Naive B cell (primary cell): Measurements from ENCODE around the gene TMEM120B. TPM values are rescaled to one million over a fixed set of nuclear protein-coding genes. Genes with fewer than 3 reads are reported as not detected.

ENCODE experiments used
- ATAC-seq, 2 donors: fragments of 150-1000 bp; cut with Tn5 transposase; 2 replicates each; pipeline ENCODE4 v1.10.0; 2021; ENCODE audit warnings: low read depth in 2 of 2, mild to moderate bottlenecking in 2 of 2, moderate library complexity in 2 of 2
- DNase-seq: peaks from one replicate; pipeline ENCODE4 v3.0.0; 2022
- H3K27ac Mint-ChIP-seq, 6 donors: one replicate each; pipeline ENCODE4 v1.8.0; 2020 to 2022; ENCODE audit warnings: mild to moderate bottlenecking in 6 of 6, mixed read lengths in 6 of 6, moderate library complexity in 5 of 6, inconsistent platforms in 2 of 6
- H3K27me3 Mint-ChIP-seq, 3 donors: one replicate each; pipeline ENCODE4 v1.8.0; 2021 to 2022; ENCODE audit warnings: mixed read lengths in 3 of 3, mild to moderate bottlenecking in 1 of 3
- H3K36me3 Mint-ChIP-seq, 2 donors: one replicate each; pipeline ENCODE4 v1.8.0; 2020 to 2022; ENCODE audit warnings: mixed read lengths in 2 of 2, inconsistent platforms in 1 of 2, mild to moderate bottlenecking in 1 of 2
- H3K4me1 Mint-ChIP-seq, 3 donors: one replicate each; pipeline ENCODE4 v1.8.0; 2020 to 2022; ENCODE audit warnings: mixed read lengths in 3 of 3, inconsistent platforms in 1 of 3, mild to moderate bottlenecking in 1 of 3, moderate library complexity in 1 of 3
- H3K4me3 Mint-ChIP-seq, 8 donors: one replicate each; pipeline ENCODE4 v1.8.0; 2020 to 2022; ENCODE audit warnings: mild to moderate bottlenecking in 8 of 8, mixed read lengths in 8 of 8, moderate library complexity in 8 of 8, inconsistent platforms in 2 of 8
- H3K9me3 Mint-ChIP-seq, 7 donors: one replicate each; pipeline ENCODE4 v1.8.0; 2020 to 2022; ENCODE audit warnings: mixed read lengths in 7 of 7, mild to moderate bottlenecking in 5 of 7, inconsistent platforms in 2 of 7, moderate library complexity in 1 of 7
- polyA plus RNA-seq, 6 donors: library from polyadenylated mRNA; unstranded; fragments of 300-500 nt; fragmentation: Illumina TruSeq; gene quantifications; one replicate each; pipeline ENCODE4 v1.2.3, GENCODE V29; 2021; ENCODE audit warnings: low read depth in 6 of 6

Gene TMEM120B
- polyA plus RNA-seq, 6 donors from 2014 or later = 0.76 to 2.8 (median 1.4) TPM

DNA sequence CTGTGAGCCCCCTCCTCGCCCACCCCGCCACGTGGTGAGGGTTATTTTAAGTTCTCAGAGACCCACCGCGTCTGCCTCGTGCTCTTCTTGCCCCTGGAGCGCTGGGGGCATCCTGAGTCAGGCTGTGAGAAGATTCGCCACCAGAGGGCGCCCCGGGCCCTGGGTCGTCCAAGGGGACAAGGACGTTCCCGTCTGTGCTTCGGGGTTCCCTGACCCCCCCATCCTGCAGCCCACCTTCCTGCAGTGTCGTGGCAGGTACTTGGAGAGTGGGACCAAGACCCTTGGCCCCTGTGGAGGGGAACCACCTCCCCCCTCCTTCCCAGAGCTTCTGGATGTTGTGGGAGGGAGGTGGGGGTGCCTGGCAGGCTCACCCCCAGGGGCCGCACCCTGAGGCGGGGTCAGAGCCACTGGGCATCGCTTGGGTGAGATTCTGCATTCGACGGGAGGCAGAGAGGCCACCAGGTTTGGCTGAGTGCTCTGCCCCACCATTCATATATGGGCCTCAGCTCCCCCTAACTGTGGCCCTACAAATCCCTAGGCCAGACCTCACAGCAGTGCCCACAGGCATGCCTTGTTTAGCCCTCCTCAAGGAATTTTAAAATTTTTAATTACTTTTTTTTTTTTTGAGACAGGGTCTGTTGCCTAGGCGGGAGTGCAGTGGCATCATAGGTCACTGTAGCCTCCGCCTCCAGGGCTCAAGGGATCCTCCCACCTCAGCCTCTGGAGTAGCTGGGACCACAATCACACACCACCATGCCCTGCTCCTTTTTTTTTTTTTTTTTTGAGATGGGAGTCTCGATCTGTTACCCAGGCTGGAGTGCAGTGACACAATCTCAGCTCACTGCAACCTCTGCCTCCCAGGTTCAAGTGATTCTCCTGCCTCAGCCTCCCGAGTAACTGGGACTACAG, 63.9 kb downstream of the TMEM120B start:
- peak overlapping the region in 3 of 8 donors; percentile 15 to 34 (median 16) for H3K4me3 Mint-ChIP-seq
- no peaks in the 10 kb centered on the region for H3K9me3 Mint-ChIP-seq
- H3K27me3 Mint-ChIP-seq = no peaks in the 10 kb centered on the region
- no peaks in the 10 kb centered on the region for H3K36me3 Mint-ChIP-seq
- H3K27ac Mint-ChIP-seq = peak overlapping the region in 3 of 6 donors; percentile 7 to 78 (median 78)
- peaks cover 8 to 30% (median 27%) of the 10 kb centered on the region in 3 donors for H3K4me1 Mint-ChIP-seq
- DNase-seq (peak; percentile 83), ATAC-seq (peak; percentile 75 to 80)

DNA sequence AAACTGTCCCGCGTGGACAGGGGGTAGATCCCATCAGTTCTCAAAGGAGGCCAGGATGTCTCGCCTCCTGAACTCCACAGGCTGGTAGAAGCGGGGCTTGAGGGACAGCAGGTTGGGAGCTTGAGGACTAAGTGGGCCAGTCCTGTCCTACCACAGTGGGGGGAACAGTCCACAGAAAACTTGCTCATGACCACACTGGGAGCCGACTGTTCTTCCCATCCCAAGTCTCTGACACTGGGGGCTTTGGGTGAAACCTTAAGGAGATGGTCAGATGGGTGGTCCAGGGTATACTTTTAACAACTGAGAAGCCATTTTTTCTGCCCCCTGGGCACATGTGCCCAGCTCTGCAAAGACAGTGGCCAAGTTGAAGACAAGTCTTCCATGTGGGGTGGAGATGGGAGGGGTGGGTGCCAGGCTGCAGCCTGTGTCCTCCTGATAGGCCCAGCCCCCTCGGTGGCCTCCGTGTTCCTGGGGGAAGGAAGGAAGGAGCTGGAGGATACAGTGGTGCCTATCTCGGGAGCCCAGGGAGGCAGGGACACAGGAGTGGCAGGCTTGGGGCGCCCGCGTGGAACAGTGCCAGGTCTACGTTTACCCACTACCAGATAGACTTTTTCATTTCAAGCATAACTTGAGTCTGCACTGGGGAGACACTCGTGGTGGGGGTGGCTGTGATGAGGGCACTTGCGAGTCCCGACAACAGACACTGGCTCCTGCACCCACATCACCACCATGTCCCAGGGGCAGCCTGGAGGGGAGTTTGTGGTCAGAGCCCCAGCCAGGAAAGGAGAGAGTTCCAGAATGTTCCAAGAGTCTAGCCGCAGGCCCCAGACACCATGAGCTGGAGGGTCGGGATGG, 66.2 kb downstream of the TMEM120B start:
- Mint-ChIP-seq H3K27ac (peak overlapping the region in 4 of 6 donors; percentile 49 to 82 (median 70)), H3K4me1 (peaks cover 24 to 47% (median 44%) of the 10 kb centered on the region in 3 donors)
- DNase-seq = no peak

DNA sequence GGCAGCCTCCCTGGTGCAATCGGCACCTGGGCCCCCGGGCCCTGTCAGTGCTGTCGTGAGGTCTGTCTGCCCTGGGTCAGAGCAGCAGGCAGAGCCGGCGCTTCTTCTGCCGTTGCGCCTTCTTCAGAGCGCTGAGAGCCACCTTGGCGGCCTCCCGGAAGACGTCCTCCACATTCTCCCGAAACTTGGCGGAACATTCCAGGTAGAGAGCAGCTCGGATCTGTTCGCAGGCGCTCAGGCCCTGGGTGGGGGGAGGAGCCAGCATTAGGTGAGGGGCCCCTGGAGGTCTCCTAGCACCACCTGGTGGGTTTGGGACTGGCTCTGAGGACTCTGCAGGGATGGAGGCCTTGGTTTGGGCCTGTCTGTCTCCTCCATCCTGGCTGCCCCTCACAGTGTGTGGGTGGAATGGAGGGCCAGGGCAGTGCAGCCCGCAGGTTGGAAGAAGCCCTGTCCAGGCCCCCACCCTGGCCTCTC, 66.9 kb downstream of the TMEM120B start:
- Mint-ChIP-seq H3K4me1 (peaks cover 27 to 51% (median 47%) of the 10 kb centered on the region in 3 donors), H3K36me3 (peaks cover 0 to 7% of the 10 kb centered on the region in 2 donors), H3K9me3 (no peaks in the 10 kb centered on the region), H3K4me3 (no peak overlapping the region), H3K27ac (peak overlapping the region in 1 of 6 donors; percentile 51), H3K27me3 (no peaks in the 10 kb centered on the region)
- DNase-seq = no peak
- no peak for ATAC-seq

More for the DNA sequence above, 66.2 kb downstream of the TMEM120B start:
- no peak for ATAC-seq
- Mint-ChIP-seq H3K4me3 (peak overlapping the region in 2 of 8 donors; percentile 65 to 74), H3K9me3 (no peaks in the 10 kb centered on the region), H3K36me3 (peaks cover 0 to 3% of the 10 kb centered on the region in 2 donors), H3K27me3 (no peaks in the 10 kb centered on the region)

DNA sequence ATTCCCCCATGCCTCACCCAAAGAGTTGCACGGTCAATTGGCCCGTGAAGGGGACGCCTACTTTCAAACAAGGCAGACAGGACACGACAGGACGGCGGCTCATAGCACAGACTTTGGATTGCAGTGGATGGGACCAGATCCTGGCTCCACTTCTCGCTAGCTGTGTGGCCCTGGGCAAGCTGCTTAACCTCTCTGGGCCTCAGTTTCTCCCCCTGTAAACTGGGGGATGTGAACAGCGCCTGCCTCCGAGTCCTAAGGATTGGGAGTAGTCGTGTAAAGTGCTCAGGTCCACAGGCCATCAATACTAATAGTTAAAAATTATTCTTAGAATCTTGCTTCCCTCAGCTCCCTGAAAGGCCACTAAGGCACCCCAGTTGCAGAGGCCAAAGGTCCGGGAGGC, 67.9 kb downstream of the TMEM120B start:
- Mint-ChIP-seq H3K27me3 (no peaks in the 10 kb centered on the region), H3K27ac (peak overlapping the region in 5 of 6 donors; percentile 47 to 99 (median 57)), H3K4me3 (peak overlapping the region in 1 of 8 donors; percentile 69), H3K36me3 (peaks cover 0 to 7% of the 10 kb centered on the region in 2 donors), H3K9me3 (no peaks in the 10 kb centered on the region), H3K4me1 (peaks cover 33 to 60% (median 50%) of the 10 kb centered on the region in 3 donors)
- DNase-seq (no peak), ATAC-seq (no peak)

DNA sequence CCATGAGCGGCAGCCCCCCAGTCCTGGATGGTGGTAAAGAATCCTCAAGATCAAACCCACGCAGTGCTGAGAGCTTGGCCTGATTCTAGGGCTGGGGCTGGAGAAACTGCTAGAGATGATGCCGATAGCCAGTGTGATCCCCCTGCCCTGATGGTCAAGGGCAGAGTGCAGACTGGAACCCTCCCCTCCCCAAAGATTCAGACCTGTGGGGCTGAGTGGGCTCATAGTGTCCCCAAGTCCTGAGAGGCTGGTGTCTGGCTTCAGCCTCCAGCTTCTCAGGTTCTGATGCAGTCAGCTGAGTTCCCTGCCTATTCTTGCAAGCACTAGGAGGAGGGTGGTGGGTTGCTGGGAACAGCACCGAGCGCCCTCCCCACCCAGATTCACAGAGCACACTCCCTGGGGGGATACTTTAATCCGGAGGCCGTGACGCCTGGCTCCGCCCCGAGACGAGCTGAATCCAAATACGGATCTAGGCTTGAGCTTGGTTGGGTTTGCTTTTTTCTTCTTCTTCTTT, 69.0 kb downstream of the TMEM120B start:
- no peaks in the 10 kb centered on the region for H3K27me3 Mint-ChIP-seq
- H3K27ac Mint-ChIP-seq = peak overlapping the region; percentile 91 to 99 (median 98)
- peak; percentile 46 to 54 for ATAC-seq
- H3K36me3 Mint-ChIP-seq = peaks cover 0 to 7% of the 10 kb centered on the region in 2 donors
- peaks cover 35 to 65% (median 51%) of the 10 kb centered on the region in 3 donors for H3K4me1 Mint-ChIP-seq
- peak; percentile 38 for DNase-seq
- H3K4me3 Mint-ChIP-seq = peak overlapping the region; percentile 74 to 91 (median 82)
- H3K9me3 Mint-ChIP-seq = no peaks in the 10 kb centered on the region

GRCh38 chr12:121781998-121782979, 69.7 kb downstream of the TMEM120B start:
- peak; percentile 82 to 84 for ATAC-seq

DNA sequence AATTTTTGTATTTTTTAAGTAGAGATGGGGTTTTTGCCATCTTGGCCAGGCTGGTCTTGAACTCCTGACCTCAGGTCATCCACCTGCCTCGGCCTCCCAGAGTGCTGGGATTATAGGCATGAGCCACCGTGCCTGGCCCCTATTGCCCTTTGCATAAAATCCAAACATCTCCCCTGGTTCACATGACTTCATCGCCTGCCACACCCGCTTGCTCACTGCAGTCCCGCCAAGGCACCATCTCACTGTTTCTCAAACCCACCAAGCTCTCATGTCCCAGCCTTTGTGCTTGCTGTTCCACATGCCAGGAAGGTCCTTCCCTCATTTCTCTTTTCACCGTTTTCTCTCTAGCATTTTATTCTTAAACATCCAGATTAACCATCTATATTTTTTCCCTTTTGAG, 71.2 kb downstream of the TMEM120B start:
- H3K9me3 Mint-ChIP-seq = no peaks in the 10 kb centered on the region
- H3K4me1 Mint-ChIP-seq = peaks cover 44 to 79% (median 67%) of the 10 kb centered on the region in 3 donors
- no peak for ATAC-seq
- H3K27ac Mint-ChIP-seq = peak overlapping the region in 5 of 6 donors; percentile 89 to 99 (median 98)
- H3K27me3 Mint-ChIP-seq = no peaks in the 10 kb centered on the region
- DNase-seq = no peak
- H3K4me3 Mint-ChIP-seq = peak overlapping the region in 7 of 8 donors; percentile 21 to 80 (median 71)
- H3K36me3 Mint-ChIP-seq = peaks cover 0 to 7% of the 10 kb centered on the region in 2 donors

More at GRCh38 chr12:121781998-121782979, 69.7 kb downstream of the TMEM120B start:
- Mint-ChIP-seq H3K27ac (peak overlapping the region; percentile 91 to 99 (median 98)), H3K36me3 (peaks cover 0 to 7% of the 10 kb centered on the region in 2 donors), H3K4me3 (peak overlapping the region; percentile 74 to 91 (median 82)), H3K4me1 (peaks cover 41 to 68% (median 58%) of the 10 kb centered on the region in 3 donors), H3K27me3 (no peaks in the 10 kb centered on the region), H3K9me3 (no peaks in the 10 kb centered on the region)
- peak; percentile 67 for DNase-seq

DNA sequence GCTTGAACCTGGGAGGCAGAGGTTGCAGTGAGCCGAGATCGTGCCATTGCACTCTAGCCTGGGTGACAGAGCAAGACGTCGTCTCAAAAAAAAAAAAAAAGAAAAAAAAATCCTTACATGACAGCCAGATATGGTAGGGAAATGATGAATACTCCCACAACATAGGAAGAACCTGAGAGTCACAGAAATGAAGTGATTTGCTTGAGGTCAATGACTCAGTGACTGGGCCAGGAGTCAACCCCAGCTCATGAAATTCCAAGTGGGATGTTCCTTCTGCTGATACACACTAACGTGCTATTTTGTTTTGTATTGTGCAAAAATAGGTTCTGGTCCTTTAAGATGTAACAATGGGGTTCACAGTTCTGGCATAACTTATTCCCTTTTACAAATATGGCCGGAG, 71.9 kb downstream of the TMEM120B start:
- H3K9me3 Mint-ChIP-seq = no peaks in the 10 kb centered on the region
- no peak for ATAC-seq
- H3K27ac Mint-ChIP-seq = peak overlapping the region; percentile 66 to 99 (median 92)
- H3K36me3 Mint-ChIP-seq = peaks cover 0 to 7% of the 10 kb centered on the region in 2 donors
- no peak for DNase-seq
- H3K27me3 Mint-ChIP-seq = no peaks in the 10 kb centered on the region
- H3K4me1 Mint-ChIP-seq = peaks cover 49 to 86% (median 72%) of the 10 kb centered on the region in 3 donors
- peak overlapping the region in 7 of 8 donors; percentile 21 to 87 (median 55) for H3K4me3 Mint-ChIP-seq

DNA sequence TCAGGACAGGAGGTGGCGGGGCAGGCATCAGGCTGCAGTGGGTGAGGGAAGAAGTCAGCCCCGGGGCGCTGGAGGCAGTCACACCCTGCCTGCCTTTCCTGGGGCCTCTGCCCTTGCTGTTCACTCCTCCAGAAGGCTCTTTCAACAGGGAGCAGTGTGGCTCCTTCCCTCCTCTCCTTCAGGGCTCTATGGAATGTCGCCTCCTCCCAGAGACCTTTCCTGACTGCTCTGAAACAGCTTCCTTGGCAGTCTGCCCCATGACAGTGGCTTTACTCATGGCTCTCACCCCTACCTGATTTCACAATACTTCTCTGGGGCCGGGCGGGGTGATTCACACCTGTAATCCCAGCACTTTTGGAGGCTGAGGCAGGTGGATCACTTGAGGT, 73.9 kb downstream of the TMEM120B start:
- Mint-ChIP-seq H3K4me1 (peaks cover 64 to 95% (median 91%) of the 10 kb centered on the region in 3 donors), H3K4me3 (peak overlapping the region in 6 of 8 donors; percentile 68 to 96 (median 82)), H3K27ac (peak overlapping the region; percentile 60 to 99 (median 96)), H3K27me3 (no peaks in the 10 kb centered on the region), H3K9me3 (no peaks in the 10 kb centered on the region), H3K36me3 (peaks cover 0 to 7% of the 10 kb centered on the region in 2 donors)
- DNase-seq (no peak), ATAC-seq (no peak)

DNA sequence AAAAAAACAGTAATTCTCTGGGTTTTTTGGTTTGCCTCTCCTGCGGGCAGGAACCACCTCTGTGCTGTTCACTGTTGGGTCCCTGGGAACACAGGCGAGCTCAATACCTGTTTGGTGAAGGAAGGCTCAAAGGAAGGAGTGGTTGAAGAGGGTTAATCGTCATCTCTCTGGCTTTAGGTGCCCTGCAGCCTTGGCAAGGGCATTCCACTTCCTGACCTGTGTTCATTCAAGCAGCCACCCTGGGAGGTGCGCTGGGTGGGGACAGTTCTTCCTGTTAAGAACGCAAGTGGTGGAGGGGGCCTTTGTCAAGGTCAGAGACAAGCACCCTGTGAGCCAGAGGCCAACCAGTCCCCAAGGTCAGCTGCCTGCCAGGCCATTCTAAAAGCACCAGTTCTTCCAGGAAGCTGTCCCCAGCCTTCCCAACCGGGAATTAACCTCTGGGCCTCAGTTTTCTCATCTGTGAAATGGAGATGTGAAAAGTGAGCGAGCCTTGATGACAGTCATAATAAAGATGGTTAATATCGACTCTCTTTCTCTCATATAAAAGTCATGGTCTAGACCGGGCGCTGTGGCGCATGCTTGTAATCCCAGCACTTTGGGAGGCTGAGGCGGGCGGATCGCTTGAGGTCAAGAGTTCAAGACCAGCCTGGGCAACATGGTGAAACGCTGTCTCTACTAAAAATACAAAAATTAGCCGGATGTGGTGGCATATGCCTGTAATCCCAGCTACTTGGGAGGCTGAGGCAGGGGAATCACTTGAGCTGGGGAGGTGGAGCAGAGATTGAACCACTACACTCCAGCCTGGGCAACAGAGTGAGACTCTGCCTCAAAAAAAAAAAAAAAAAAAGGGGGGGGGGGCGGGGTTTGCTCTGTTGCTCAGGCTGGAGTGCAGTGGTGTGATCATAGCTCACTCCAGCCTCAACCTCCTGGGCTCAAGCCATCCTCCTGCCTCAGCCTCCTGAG, 74.8 kb downstream of the TMEM120B start:
- H3K9me3 Mint-ChIP-seq = no peaks in the 10 kb centered on the region
- DNase-seq (peak; percentile 39), ATAC-seq (no peak)
- H3K27me3 Mint-ChIP-seq = no peaks in the 10 kb centered on the region
- H3K4me1 Mint-ChIP-seq = peaks cover 60 to 95% (median 91%) of the 10 kb centered on the region in 3 donors
- H3K4me3 Mint-ChIP-seq = peak overlapping the region; percentile 48 to 96 (median 86)
- peaks cover 0 to 7% of the 10 kb centered on the region in 2 donors for H3K36me3 Mint-ChIP-seq
- H3K27ac Mint-ChIP-seq = peak overlapping the region; percentile 96 to 100 (median 99)
